Stimulated activated CD8-positive, alpha-beta memory T cell treated with anti-CD3 and anti-CD28 coated beads, Interleukin-12 subunit alpha, Interleukin-12 subunit beta, amount 100 ng/mL, for 24 hours (primary cell): ENCODE measurements around the gene GPX1.

Experiments
- DNase-seq: peaks from one replicate; pipeline ENCODE4 v3.0.0-alpha.2; 2020; ENCODE audit errors: extremely low read depth

Gene GPX1

GRCh38 chr3:49311283-49311682, 46.9 kb downstream of the GPX1 start:
- no peak for DNase-seq

DNA sequence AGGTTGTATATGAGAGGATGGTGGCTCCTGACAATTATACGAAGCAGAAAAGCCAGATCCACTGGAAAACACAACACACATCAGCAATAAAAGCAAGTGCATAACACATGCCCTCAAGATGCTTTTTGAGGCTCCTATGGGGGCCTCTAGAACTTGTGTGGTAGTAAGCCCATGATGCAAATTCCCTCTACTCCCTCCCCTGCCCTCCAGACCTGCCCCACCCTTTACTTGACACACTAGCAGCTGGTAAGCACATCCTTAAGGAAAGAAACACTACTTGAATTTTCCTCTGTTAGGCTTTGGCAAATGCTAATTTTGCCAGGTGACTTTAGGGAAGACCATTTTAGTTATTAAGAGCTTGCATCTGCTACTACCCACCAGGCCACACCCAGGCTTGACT, 47.5 kb downstream of the GPX1 start:
- DNase-seq = no peak
